Measurements from ENCODE around the gene NEK10. TPM values are rescaled to one million over a fixed set of nuclear protein-coding genes. Genes with fewer than 3 reads are reported as not detected.
"Not testable (repeated sequence)": the region's sequence is repeated elsewhere in the genome, so short reads cannot be mapped to it uniquely, and the experiment has no call there.

Gene NEK10
- total and polyA plus RNA-seq, 9 donors = 0.41 to 33.4 (median 1.1) TPM

DNA sequence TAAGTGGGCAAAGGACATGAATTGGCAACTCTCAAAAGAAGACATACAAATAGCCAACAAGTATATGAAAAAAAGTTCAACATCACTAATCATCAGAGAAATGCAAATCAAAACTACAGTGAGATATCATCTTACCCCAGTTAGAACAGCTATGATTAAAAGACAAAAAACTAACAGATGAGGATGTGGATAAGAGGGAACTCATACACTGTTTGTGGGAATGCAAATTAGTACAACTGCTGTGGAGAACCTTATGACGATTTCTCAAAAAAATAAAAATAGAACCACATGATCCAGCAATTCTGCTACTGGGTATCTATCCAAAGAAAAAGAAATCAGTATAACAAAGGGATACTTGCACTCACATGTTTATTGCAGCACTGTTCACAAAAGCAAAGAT, 28.6 kb downstream of the NEK10 start:
- DNase-seq = no peak
- 71 to 83% (median 72%) methylated on average over 1 of the region's 1 CpG for WGBS, 3 donors
- Histone ChIP-seq H3K4me1 (ENCODE audit: insufficient read depth) (no peaks in the 10 kb centered on the region), H3K36me3 (no peaks in the 10 kb centered on the region), H3K4me3 (no peak overlapping the region), H3K27ac (no peak overlapping the region), H3K9me3 (no peaks in the 10 kb centered on the region), H3K27me3 (no peaks in the 10 kb centered on the region)
- intact Hi-C loops (cut with DNase I) = no loop called here
- no peak for TF ChIP-seq CTCF (IDR thresholded peaks at IDR 0.05)
- no peak for TF ChIP-seq POLR2A (IDR thresholded peaks at IDR 0.05)
- TF ChIP-seq EP300 (IDR thresholded peaks at IDR 0.05) = no peak

DNA sequence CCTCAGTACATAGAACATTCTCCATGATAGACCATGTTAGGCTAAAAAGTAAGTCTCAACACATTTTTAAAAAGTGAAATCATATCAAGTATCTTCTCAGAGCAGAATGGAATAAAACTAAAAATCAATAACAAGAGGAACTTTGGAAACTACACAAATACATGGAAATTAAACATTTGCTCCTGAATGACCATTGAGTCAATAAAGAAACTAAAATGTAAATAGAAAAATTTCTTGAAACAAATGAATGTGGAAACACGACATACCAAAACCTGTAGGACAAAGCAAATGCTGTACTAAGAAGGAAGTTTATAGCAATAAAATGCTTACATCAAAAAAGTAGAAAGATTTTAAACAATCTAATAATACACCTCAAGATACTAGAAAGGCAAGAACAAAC, 33.6 kb downstream of the NEK10 start:
- no peaks in the 10 kb centered on the region for H3K4me1 ChIP-seq (ENCODE audit: insufficient read depth)
- intact Hi-C loops (cut with DNase I) = no loop called here
- H3K9me3 ChIP-seq = no peaks in the 10 kb centered on the region
- H3K27me3 ChIP-seq = no peaks in the 10 kb centered on the region
- 84 to 96% (median 89%) methylated on average over 1 of the region's 1 CpG for WGBS, 3 donors
- DNase-seq = no peak
- no peaks in the 10 kb centered on the region for H3K36me3 ChIP-seq
- no peak overlapping the region for H3K4me3 ChIP-seq
- no peak overlapping the region for H3K27ac ChIP-seq
- TF ChIP-seq CTCF (IDR thresholded peaks at IDR 0.05) (no peak), EP300 (IDR thresholded peaks at IDR 0.05) (no peak)

DNA sequence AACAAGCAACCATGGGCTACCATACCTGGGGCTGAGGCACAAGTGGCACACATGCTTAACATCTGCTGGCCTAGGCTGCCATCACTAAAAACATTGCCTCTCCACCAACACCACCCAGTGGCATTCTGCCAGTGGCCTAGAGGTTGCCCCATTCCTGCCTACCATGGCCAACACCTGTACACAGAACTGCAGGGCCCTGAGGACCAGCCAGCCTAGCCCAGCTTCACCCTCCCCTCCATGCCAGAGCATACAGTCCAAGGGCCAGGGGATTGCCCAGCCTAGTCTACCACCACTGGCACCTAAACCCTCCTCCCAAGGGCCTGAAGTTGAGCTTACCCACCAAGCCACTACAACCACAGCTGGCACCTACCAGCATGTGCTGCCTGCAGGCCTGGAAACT, 35.3 kb downstream of the NEK10 start:
- no peak for TF ChIP-seq POLR2A (IDR thresholded peaks at IDR 0.05)
- TF ChIP-seq CTCF (IDR thresholded peaks at IDR 0.05) = no peak
- no peak for TF ChIP-seq EP300 (IDR thresholded peaks at IDR 0.05)
- no peaks in the 10 kb centered on the region for H3K9me3 ChIP-seq
- H3K27me3 ChIP-seq = no peaks in the 10 kb centered on the region
- DNase-seq = no peak
- H3K4me1 ChIP-seq (ENCODE audit: insufficient read depth) = no peaks in the 10 kb centered on the region
- intact Hi-C loops (cut with DNase I) = no loop called here
- no peak overlapping the region for H3K4me3 ChIP-seq
- no peak overlapping the region for H3K27ac ChIP-seq
- H3K36me3 ChIP-seq = no peaks in the 10 kb centered on the region

DNA sequence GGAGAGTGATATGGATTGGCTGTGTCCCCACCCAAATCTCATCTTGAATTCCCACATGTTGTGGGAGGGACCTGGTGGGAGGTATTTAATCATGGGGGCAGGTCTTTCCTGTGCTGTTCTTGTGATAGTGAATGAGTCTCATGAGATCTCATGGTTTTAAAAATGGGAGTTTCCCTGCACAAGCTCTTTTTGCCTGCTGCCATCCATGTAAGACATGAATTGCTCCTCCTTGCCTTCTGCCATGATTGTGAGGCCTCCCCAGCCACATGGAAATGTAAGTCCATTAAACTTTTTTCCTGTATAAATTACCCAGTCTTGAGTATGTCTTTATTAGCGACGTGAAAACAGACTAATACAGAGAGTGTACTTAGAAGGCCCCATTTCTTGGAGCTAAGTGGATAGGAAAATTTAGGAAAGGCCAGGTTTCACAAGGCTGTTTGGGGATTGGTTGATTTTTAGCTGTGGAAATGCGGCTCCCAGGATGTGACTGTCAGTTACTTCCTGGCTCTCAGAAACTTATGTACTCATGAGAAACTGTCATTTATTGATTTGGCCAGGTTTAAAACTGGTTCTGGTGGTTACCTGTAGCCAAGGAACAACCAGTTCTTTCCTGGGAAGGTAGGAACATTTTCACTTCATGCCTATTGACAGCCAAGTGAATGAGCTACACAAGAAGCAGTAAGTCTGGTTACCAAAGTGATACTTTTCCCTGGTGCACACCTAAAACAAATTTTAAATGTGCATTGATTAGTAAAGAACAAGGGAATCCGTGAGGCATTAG, 40.0 kb downstream of the NEK10 start:
- not testable (repeated sequence) for H3K4me3 ChIP-seq, DNase-seq, H3K36me3 ChIP-seq, H3K27ac ChIP-seq, H3K27me3 ChIP-seq, H3K9me3 ChIP-seq
- intact Hi-C loops (cut with DNase I) = loop anchor here in 1 of 4 donors (10.0 kb wide), 1 partner anchor 346 kb away; no protein-coding TSS in a partner anchor
- WGBS, 3 donors = 98 to 99% (median 98%) methylated on average over 4 of the region's 4 CpGs
- peaks cover 15% of the 10 kb centered on the region for H3K4me1 ChIP-seq (ENCODE audit: insufficient read depth)

Data from ovary (tissue), 9 donors.